ENCODE results near the gene HEXIM2. TPM values are rescaled to one million over a fixed set of nuclear protein-coding genes. Genes with fewer than 3 reads are reported as not detected.

Gene HEXIM2
- total and polyA plus RNA-seq, 2 of the 13 experiments (the other 11 are each of a cell fraction or from before 2014, with no cell fraction given), result 27.1 to 32.4 TPM

DNA sequence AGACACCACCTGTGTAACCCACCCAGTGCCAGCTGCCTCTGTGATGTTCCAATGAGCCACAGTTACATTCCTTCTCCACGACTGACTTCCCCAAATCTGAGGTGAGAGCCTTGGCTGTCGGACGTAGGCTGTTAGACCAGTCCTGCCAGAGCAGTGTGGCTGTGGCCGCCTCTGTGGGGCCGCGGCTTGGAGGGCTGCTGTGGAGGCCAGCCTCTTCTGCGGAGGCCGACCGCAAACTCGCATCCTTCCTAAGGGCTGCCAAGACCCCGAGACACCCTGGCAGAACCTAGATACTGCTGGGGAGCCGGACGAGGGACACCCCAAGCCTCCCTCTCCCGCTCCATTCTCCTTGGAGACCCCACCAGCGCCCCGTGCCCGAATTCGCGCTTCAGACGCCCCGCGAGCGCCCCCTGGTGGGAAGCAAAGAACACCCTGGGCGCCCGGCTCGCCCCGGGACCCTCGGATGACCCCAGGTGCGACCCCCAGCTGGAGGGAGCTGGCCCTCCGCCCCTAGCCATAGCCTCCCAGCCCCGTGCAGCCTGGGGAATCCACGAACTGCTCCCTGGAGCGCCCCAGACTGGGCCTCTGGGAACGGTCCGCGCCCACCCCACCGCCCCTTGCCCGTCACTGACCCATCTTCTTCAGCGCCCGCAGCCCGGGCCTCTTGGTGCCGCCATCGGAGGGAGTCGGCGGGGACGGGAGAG is 29.9 kb upstream of the HEXIM2 start:
- DNase-seq (ENCODE audit: low spot score), result no peak
- peak overlapping the region; percentile 78 for H3K4me2 ChIP-seq (ENCODE audit: low read depth, low read length)
- ATAC-seq, result no peak
- H3K9ac ChIP-seq (ENCODE audit: insufficient read depth, low read depth, low read length), result peak overlapping the region; percentile 69
- CTCF ChIA-PET (ENCODE audit: low intra/inter-chr PET ratio, low total read pairs), result interaction anchor here (0.7 to 4.9 kb wide), 8 partner anchors 10 to 113 kb away, joined by 3 to 303 read pairs (median 4); no protein-coding TSS in a partner anchor
- no peak overlapping the region for H2AFZ ChIP-seq (ENCODE audit: low read length)
- H3K79me2 ChIP-seq (ENCODE audit: insufficient read depth, low read length), result peaks cover 16% of the 10 kb centered on the region
- H4K20me1 ChIP-seq (ENCODE audit: insufficient read depth, low read length), result no peaks in the 10 kb centered on the region
- in situ Hi-C loops (cut with HindIII; ENCODE audit: extremely low pct_ligation_motif_present, low pct_unique_long_range_greater_than_20kb), result loop anchor here (5.0 to 10.0 kb wide), 2 partner anchors 34 to 243 kb away; no protein-coding TSS in a partner anchor
- H3K27me3 ChIP-seq (ENCODE audit: control insufficient read depth in 1 of 2, insufficient read depth in 2 of 2, low read length in 2 of 2), result no peaks in the 10 kb centered on the region
- H3K4me3 ChIP-seq (replicated peaks in 1 of 3; ENCODE audit: insufficient read depth in 1 of 3, low read depth in 2 of 3, low read length in 3 of 3), result peak overlapping the region; percentile 83 to 95 (median 92)
- H3K27ac ChIP-seq (ENCODE audit: extremely low read length, insufficient read depth, low read length), result peak overlapping the region; percentile 51
- no peaks in the 10 kb centered on the region for H3K36me3 ChIP-seq (replicated peaks in 1 of 2; ENCODE audit: control insufficient read depth in 1 of 2, insufficient read depth in 2 of 2, low read length in 2 of 2)
- peaks cover 66% of the 10 kb centered on the region for H3K4me1 ChIP-seq (ENCODE audit: insufficient read depth, low read length)
- 11% methylated on average over 22 of the region's 46 CpGs for WGBS (ENCODE audit: low lambda C conversion rate)
- BruUV-seq (replicated peaks), result no TSS peak
- POLR2A ChIA-PET, result interaction anchor here (1.4 to 4.7 kb wide), 4 partner anchors 17 to 70 kb away, joined by 4 to 71 read pairs (median 12); partner anchors contain the start of genes HEXIM1, HEXIM2 and NMT1
- intact Hi-C loops (cut with micrococcal nuclease; ENCODE audit: unreplicated experiment), result loop anchor here (2.0 kb wide), 1 partner anchor 33 kb away; no protein-coding TSS in a partner anchor
- no peak for FAIRE-seq
- no peaks in the 10 kb centered on the region for H3K9me3 ChIP-seq (ENCODE audit: low read length)
- TF ChIP-seq ZFP90 (CRISPR knock-in tag; IDR thresholded peaks at IDR 0.05; ENCODE audit: borderline replicate concordance) (no peak), ZZZ3 (CRISPR knock-in tag; IDR thresholded peaks at IDR 0.05; ENCODE audit: borderline replicate concordance) (no peak), TMF1 (CRISPR knock-in tag; IDR thresholded peaks at IDR 0.05; ENCODE audit: low read depth) (no peak), ETV5 (CRISPR knock-in tag; IDR thresholded peaks at IDR 0.05; ENCODE audit: borderline replicate concordance) (0 out of 2 replicates have a peak, but pooled peaks have one; percentile 5), MAFK (conservative IDR thresholded peaks at IDR 0.05 in 1 of 2, IDR thresholded peaks at IDR 0.05 in 1 of 2; ENCODE audit: low read length in 2 of 2) (no peak), ZNF816 (CRISPR knock-in tag; IDR thresholded peaks at IDR 0.05; ENCODE audit: borderline replicate concordance) (0 out of 2 replicates have a peak, but pooled peaks have one; percentile 39), ZNF350 (CRISPR knock-in tag; IDR thresholded peaks at IDR 0.05; ENCODE audit: borderline replicate concordance, low read depth) (no peak), ZNF563 (CRISPR knock-in tag; IDR thresholded peaks at IDR 0.05) (0 out of 2 replicates have a peak, but pooled peaks have one; percentile 12), NCOR1 (IDR thresholded peaks at IDR 0.05; ENCODE audit: borderline replicate concordance, low read length) (no peak; the same call in 1 of the 2 replicates), CREM (IDR thresholded peaks at IDR 0.05) (no peak), CREM (CRISPR knock-in tag; IDR thresholded peaks at IDR 0.05) (no peak), PITX1 (CRISPR knock-in tag; IDR thresholded peaks at IDR 0.05) (no peak), HOXA9 (CRISPR knock-in tag; IDR thresholded peaks at IDR 0.05; ENCODE audit: borderline replicate concordance) (no peak), ZNF616 (CRISPR knock-in tag; IDR thresholded peaks at IDR 0.05; ENCODE audit: low read depth) (no peak), ISX (CRISPR knock-in tag; conservative IDR thresholded peaks at IDR 0.05) (no peak), FOXJ3 (CRISPR knock-in tag; IDR thresholded peaks at IDR 0.05; ENCODE audit: borderline replicate concordance) (no peak), NBN (conservative IDR thresholded peaks at IDR 0.05) (no peak), TAF1 (CRISPR knock-in tag; IDR thresholded peaks at IDR 0.05) (no peak), TBP (CRISPR knock-in tag; IDR thresholded peaks at IDR 0.05) (peak; percentile 55; the same call in 1 of the 2 replicates), KMT2A (CRISPR knock-in tag; IDR thresholded peaks at IDR 0.05) (no peak)
- TF ChIP-seq, protein P1, sequence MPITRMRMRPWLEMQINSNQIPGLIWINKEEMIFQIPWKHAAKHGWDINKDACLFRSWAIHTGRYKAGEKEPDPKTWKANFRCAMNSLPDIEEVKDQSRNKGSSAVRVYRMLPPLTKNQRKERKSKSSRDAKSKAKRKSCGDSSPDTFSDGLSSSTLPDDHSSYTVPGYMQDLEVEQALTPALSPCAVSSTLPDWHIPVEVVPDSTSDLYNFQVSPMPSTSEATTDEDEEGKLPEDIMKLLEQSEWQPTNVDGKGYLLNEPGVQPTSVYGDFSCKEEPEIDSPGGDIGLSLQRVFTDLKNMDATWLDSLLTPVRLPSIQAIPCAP (CRISPR knock-in tag; IDR thresholded peaks at IDR 0.05; ENCODE audit: low read depth), result no peak
- TF ChIP-seq, protein P2, sequence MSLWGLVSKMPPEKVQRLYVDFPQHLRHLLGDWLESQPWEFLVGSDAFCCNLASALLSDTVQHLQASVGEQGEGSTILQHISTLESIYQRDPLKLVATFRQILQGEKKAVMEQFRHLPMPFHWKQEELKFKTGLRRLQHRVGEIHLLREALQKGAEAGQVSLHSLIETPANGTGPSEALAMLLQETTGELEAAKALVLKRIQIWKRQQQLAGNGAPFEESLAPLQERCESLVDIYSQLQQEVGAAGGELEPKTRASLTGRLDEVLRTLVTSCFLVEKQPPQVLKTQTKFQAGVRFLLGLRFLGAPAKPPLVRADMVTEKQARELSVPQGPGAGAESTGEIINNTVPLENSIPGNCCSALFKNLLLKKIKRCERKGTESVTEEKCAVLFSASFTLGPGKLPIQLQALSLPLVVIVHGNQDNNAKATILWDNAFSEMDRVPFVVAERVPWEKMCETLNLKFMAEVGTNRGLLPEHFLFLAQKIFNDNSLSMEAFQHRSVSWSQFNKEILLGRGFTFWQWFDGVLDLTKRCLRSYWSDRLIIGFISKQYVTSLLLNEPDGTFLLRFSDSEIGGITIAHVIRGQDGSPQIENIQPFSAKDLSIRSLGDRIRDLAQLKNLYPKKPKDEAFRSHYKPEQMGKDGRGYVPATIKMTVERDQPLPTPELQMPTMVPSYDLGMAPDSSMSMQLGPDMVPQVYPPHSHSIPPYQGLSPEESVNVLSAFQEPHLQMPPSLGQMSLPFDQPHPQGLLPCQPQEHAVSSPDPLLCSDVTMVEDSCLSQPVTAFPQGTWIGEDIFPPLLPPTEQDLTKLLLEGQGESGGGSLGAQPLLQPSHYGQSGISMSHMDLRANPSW (CRISPR knock-in tag; IDR thresholded peaks at IDR 0.05; ENCODE audit: borderline replicate concordance), result no peak
